Measurements from ENCODE around the gene ACLY. TPM values are rescaled to one million over a fixed set of nuclear protein-coding genes. Genes with fewer than 3 reads are reported as not detected.

The ACLY gene
- total and polyA plus RNA-seq, 2 of the 13 experiments (the other 11 are each of a cell fraction or from before 2014, with no cell fraction given) = 111 to 218 TPM

GRCh38 chr17:41965694-41966462 lies 47.1 kb upstream of the ACLY start (continued):
- TF ChIP-seq ZNF180 (CRISPR knock-in tag; IDR thresholded peaks at IDR 0.05; ENCODE audit: borderline replicate concordance, low read depth) (no peak), ZNF761 (CRISPR knock-in tag; conservative IDR thresholded peaks at IDR 0.05) (no peak), IKZF5 (CRISPR knock-in tag; IDR thresholded peaks at IDR 0.05) (peak; percentile 17; the same call in 1 of the 2 replicates), ZNF44 (CRISPR knock-in tag; IDR thresholded peaks at IDR 0.05) (no peak), ZNF800 (CRISPR knock-in tag; IDR thresholded peaks at IDR 0.05) (no peak), ZNF501 (CRISPR knock-in tag; IDR thresholded peaks at IDR 0.05) (0 out of 2 replicates have a peak, but pooled peaks have one; percentile 38), GATAD2A (CRISPR knock-in tag; IDR thresholded peaks at IDR 0.05) (no peak; the same call in 1 of the 2 replicates), THAP9 (CRISPR knock-in tag; IDR thresholded peaks at IDR 0.05; ENCODE audit: borderline replicate concordance) (peak; percentile 47; the same call in 1 of the 2 replicates), BRD4 (CRISPR knock-in tag; IDR thresholded peaks at IDR 0.05) (no peak), CREBL2 (CRISPR knock-in tag; IDR thresholded peaks at IDR 0.05; ENCODE audit: borderline replicate concordance) (no peak), ELF3 (CRISPR knock-in tag; IDR thresholded peaks at IDR 0.05) (0 out of 2 replicates have a peak, but pooled peaks have one; percentile 15), KLF6 (CRISPR knock-in tag; IDR thresholded peaks at IDR 0.05) (no peak), JUND (CRISPR knock-in tag; IDR thresholded peaks at IDR 0.05) (no peak), ZNF572 (CRISPR knock-in tag; IDR thresholded peaks at IDR 0.05) (peak; percentile 48; the same call in 1 of the 2 replicates), ARHGAP35 (CRISPR knock-in tag; IDR thresholded peaks at IDR 0.05; ENCODE audit: borderline replicate concordance) (no peak), MYNN (CRISPR knock-in tag; IDR thresholded peaks at IDR 0.05; ENCODE audit: low read depth) (0 out of 2 replicates have a peak, but pooled peaks have one; percentile 72), CCDC6 (CRISPR knock-in tag; IDR thresholded peaks at IDR 0.05) (no peak), ZNF567 (CRISPR knock-in tag; IDR thresholded peaks at IDR 0.05; ENCODE audit: borderline replicate concordance) (0 out of 2 replicates have a peak, but pooled peaks have one; percentile 16), CENPX (CRISPR knock-in tag; IDR thresholded peaks at IDR 0.05) (no peak), ZNF530 (CRISPR knock-in tag; IDR thresholded peaks at IDR 0.05; ENCODE audit: low read depth) (no peak), THAP7 (CRISPR knock-in tag; IDR thresholded peaks at IDR 0.05) (no peak), TFAP4 (IDR thresholded peaks at IDR 0.05; ENCODE audit: borderline replicate concordance, low read depth) (peak; percentile 81; the same call in 1 of the 2 replicates)

Data from HepG2 (cell line).